H9 (cell line): ENCODE data around the gene LENG9. TPM values are rescaled to one million over a fixed set of nuclear protein-coding genes. Genes with fewer than 3 reads are reported as not detected.

Experiments used
- DNase-seq: peaks from one replicate; pipeline ENCODE4 v3.0.0-alpha.2; 2017
- H2AFZ ChIP-seq: one replicate; pipeline ENCODE4 v1.6.1; 2013; ENCODE audit warnings: mild to moderate bottlenecking, low read length, control low read depth, moderate library complexity
- H2AK5ac ChIP-seq: 2 replicates; pipeline ENCODE4 v1.6.1; 2013; ENCODE audit warnings: low read length, control low read depth, mixed read lengths; ENCODE audit not compliant: insufficient read length
- H2BK120ac ChIP-seq: one replicate; pipeline ENCODE4 v1.6.1; 2013; ENCODE audit warnings: low read depth, mild to moderate bottlenecking, low read length, control low read depth, inconsistent platforms; ENCODE audit not compliant: poor library complexity, severe bottlenecking
- H2BK12ac ChIP-seq: 2 replicates; pipeline ENCODE4 v1.6.1; 2013; ENCODE audit warnings: low read length, control low read depth, mixed read lengths, low read depth; ENCODE audit not compliant: insufficient read length
- H2BK15ac ChIP-seq: 2 replicates; pipeline ENCODE4 v1.6.1; 2013; ENCODE audit warnings: low read depth, low read length, control low read depth
- H2BK20ac ChIP-seq: one replicate; pipeline ENCODE4 v1.6.1; 2013; ENCODE audit warnings: low read depth, mild to moderate bottlenecking, low read length, control low read depth, inconsistent platforms; ENCODE audit not compliant: poor library complexity, severe bottlenecking
- H2BK5ac ChIP-seq: 2 replicates; pipeline ENCODE4 v1.6.1; 2013; ENCODE audit warnings: low read length, control low read depth, mixed read lengths; ENCODE audit not compliant: insufficient read length
- H3K14ac ChIP-seq: 2 replicates; pipeline ENCODE4 v1.6.1; 2013; ENCODE audit warnings: low read length, control low read depth; ENCODE audit not compliant: insufficient read depth
- H3K18ac ChIP-seq: 2 replicates; pipeline ENCODE4 v1.6.1; 2013; ENCODE audit warnings: low read depth, mild to moderate bottlenecking, mixed read lengths, low read length, control low read depth; ENCODE audit not compliant: insufficient read length
- H3K23ac ChIP-seq: 2 replicates; pipeline ENCODE4 v1.6.1; 2013; ENCODE audit warnings: low read length, control low read depth, mixed read lengths, low read depth; ENCODE audit not compliant: insufficient read length
- H3K23me2 ChIP-seq: 2 replicates; pipeline ENCODE4 v1.6.1; 2013; ENCODE audit warnings: low read depth, mild to moderate bottlenecking, mixed read lengths, low read length, control low read depth; ENCODE audit not compliant: insufficient read length, poor library complexity, severe bottlenecking
- H3K27ac ChIP-seq: 2 replicates; pipeline ENCODE4 v1.5.1; 2013; ENCODE audit warnings: low read length, control low read depth, mixed read lengths, low read depth; ENCODE audit not compliant: insufficient read length
- H3K27me3 ChIP-seq: 2 replicates; pipeline ENCODE4 v1.6.1; 2013; ENCODE audit warnings: low read length, control low read depth, inconsistent platforms; ENCODE audit not compliant: insufficient read depth
- H3K4ac ChIP-seq: 2 replicates; pipeline ENCODE4 v1.6.1; 2013; ENCODE audit warnings: low read depth, mild to moderate bottlenecking, control low read depth, inconsistent platforms, low read length, moderate library complexity
- H3K4me1 ChIP-seq: 2 replicates; pipeline ENCODE4 v1.6.1; 2013; ENCODE audit warnings: low read length, control low read depth, inconsistent platforms; ENCODE audit not compliant: insufficient read depth
- H3K4me2 ChIP-seq: 2 replicates; pipeline ENCODE4 v1.6.1; 2013; ENCODE audit warnings: low read length, control low read depth, mixed read lengths; ENCODE audit not compliant: insufficient read length, insufficient read depth
- H3K56ac ChIP-seq: 2 replicates; pipeline ENCODE4 v1.6.1; 2013; ENCODE audit warnings: low read depth, mild to moderate bottlenecking, mixed read lengths, low read length, control low read depth; ENCODE audit not compliant: insufficient read length
- H3K79me1 ChIP-seq: 2 replicates; pipeline ENCODE4 v1.6.1; 2013; ENCODE audit warnings: low read depth, mild to moderate bottlenecking, moderate library complexity, low read length, control low read depth, inconsistent platforms; ENCODE audit not compliant: insufficient read depth, poor library complexity, severe bottlenecking
- H3K79me2 ChIP-seq: 2 replicates; pipeline ENCODE4 v1.6.1; 2013; ENCODE audit warnings: low read length, control low read depth, inconsistent platforms; ENCODE audit not compliant: insufficient read depth
- H3K9ac ChIP-seq: 2 replicates; pipeline ENCODE4 v1.6.1; 2013; ENCODE audit warnings: low read length, control low read depth, mixed read lengths; ENCODE audit not compliant: insufficient read length; ENCODE audit errors: extremely low read depth
- H3K9me3 ChIP-seq: one replicate; pipeline ENCODE4 v1.6.1; 2013; ENCODE audit warnings: low read depth, low read length, inconsistent platforms; ENCODE audit not compliant: control insufficient read depth
- H3T11ph ChIP-seq: one replicate; pipeline ENCODE4 v1.6.1; 2013; ENCODE audit warnings: mild to moderate bottlenecking, low read length, control low read depth, inconsistent platforms
- H4K20me1 ChIP-seq: one replicate; pipeline ENCODE4 v1.6.1; 2013; ENCODE audit not compliant: control insufficient read depth, insufficient read length, insufficient read depth
- H4K5ac ChIP-seq: 2 replicates; pipeline ENCODE4 v1.6.1; 2013; ENCODE audit warnings: low read depth, mild to moderate bottlenecking, mixed read lengths, low read length, control low read depth; ENCODE audit not compliant: insufficient read length
- H4K8ac ChIP-seq: replicated peaks from 2 replicates; pipeline ENCODE4 v1.6.1; 2013; ENCODE audit warnings: low read length, control low read depth, mixed read lengths, low read depth; ENCODE audit not compliant: insufficient read length
- H4K91ac ChIP-seq: 2 replicates; pipeline ENCODE4 v1.6.1; 2013; ENCODE audit warnings: low read depth, mild to moderate bottlenecking, moderate library complexity, mixed read lengths, low read length, control low read depth; ENCODE audit not compliant: insufficient read length
- H3K27ac Mint-ChIP-seq, 3 experiments: 2 replicates in 2 of 3; 3 replicates in 1 of 3; pipeline ENCODE4 v1.8.0; 2020 to 2021; ENCODE audit warnings: mixed read lengths in 3 of 3, mild to moderate bottlenecking in 1 of 3, moderate library complexity in 1 of 3
- H3K27me3 Mint-ChIP-seq: 2 replicates; pipeline ENCODE4 v1.8.0; 2021; ENCODE audit warnings: low read depth, mild to moderate bottlenecking, moderate library complexity, mixed read lengths
- H3K36me3 Mint-ChIP-seq, 3 experiments: 2 replicates in 2 of 3; 3 replicates in 1 of 3; pipeline ENCODE4 v1.8.0; 2020 to 2021; ENCODE audit warnings: low read depth in 3 of 3, mixed read lengths in 3 of 3; ENCODE audit not compliant: insufficient read depth in 1 of 3
- H3K4me1 Mint-ChIP-seq, 2 experiments: 2 replicates each; pipeline ENCODE4 v1.8.0; 2020; ENCODE audit warnings: mixed read lengths in 2 of 2
- H3K4me3 Mint-ChIP-seq, 2 experiments: 2 replicates in 1 of 2; 3 replicates in 1 of 2; pipeline ENCODE4 v1.8.0; 2020 to 2021; ENCODE audit warnings: mild to moderate bottlenecking in 2 of 2, mixed read lengths in 2 of 2, moderate library complexity in 1 of 2
- H3K9me3 Mint-ChIP-seq, 2 experiments: 2 replicates in 1 of 2; 3 replicates in 1 of 2; pipeline ENCODE4 v1.8.0; 2020; ENCODE audit warnings: mild to moderate bottlenecking in 2 of 2, mixed read lengths in 2 of 2, moderate library complexity in 1 of 2
- WGBS: extraction: QIAGEN DNeasy Blood & Tissue Kit; methylation state at CpG from one replicate; pipeline ENCODE4 v1.1.7; 2013; ENCODE audit warnings: missing lambda C conversion rate, low lambda C conversion rate, mixed read lengths; ENCODE audit not compliant: insufficient read length; ENCODE audit errors: extremely low coverage; 5-methylcytosine and 5-hydroxymethylcytosine counted together
- total RNA-seq: library from RNA; stranded (reverse); gene quantifications from 2 replicates; pipeline ENCODE4 v1.2.1, GENCODE V29; 2021
- TF ChIP-seq, protein P1 (sequence below): fragments of 200-600 bp; sonication (generic); conservative IDR thresholded peaks from 3 replicates; pipeline ENCODE4 v1.8.0; 2021; ENCODE audit warnings: antibody characterized with exemption, mild to moderate bottlenecking

Gene LENG9
- total RNA-seq, 1 experiment from 2014 or later = 3.8 TPM

DNA sequence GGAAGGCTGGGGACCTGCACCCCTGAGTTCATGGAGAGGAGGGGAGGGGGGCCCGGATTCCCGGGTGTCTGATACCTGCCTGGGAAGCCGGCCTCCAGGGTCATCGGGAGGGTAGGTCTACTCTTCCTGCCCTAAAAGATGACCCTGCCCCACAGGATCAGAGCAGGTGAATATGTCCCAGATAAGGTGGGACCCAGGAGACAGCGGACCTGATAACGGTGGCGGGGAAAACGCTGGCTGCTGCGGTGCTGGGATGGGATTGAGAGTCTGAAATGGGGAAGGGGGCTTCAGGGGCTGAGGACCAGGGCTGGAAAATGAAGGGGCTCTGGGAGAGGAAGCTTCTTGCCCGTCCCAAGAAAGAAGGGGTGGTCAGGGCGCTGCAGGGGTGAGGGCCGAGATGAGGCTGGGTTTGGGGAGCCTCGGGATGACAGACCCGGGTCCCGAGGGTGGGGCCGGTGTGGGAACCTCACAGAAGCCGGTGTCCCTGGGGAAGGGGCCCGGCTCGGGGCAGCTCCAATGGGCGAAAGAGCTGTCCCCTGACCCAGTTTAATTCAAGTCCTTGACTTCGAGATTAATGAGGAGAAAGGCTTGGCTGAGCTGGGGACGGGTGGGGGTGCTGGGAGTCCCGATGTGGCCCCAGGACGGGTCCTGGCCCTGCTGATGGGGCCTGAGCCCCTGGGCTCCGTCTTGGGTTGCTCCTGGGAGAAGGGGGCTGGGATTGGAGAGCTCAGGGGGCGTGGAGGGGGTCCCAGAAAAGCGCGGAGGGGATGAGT is 47.5 kb downstream of the LENG9 start:
- no peak overlapping the region for H2AFZ ChIP-seq

More for the DNA sequence above, 47.5 kb downstream of the LENG9 start:
- Histone ChIP-seq H3K79me2 (no peaks in the 10 kb centered on the region), H3K4me1 (peaks cover 5% of the 10 kb centered on the region; the same call in 1 of the 2 replicates), H3K23ac (no peak overlapping the region), H3K79me1 (no peaks in the 10 kb centered on the region), H3T11ph (no peak overlapping the region), H4K8ac (no peak overlapping the region), H3K27me3 (peaks cover 12% of the 10 kb centered on the region; the same call in 1 of the 2 replicates), H4K5ac (no peak overlapping the region), H3K9me3 (no peaks in the 10 kb centered on the region), H4K91ac (no peak overlapping the region), H3K18ac (no peak overlapping the region), H2AK5ac (no peak overlapping the region), H3K4ac (no peak overlapping the region), H2BK12ac (no peak overlapping the region), H3K4me2 (peak overlapping the region; percentile 67), H2BK120ac (no peak overlapping the region), H3K23me2 (peaks cover 15% of the 10 kb centered on the region), H3K27ac (no peak overlapping the region), H2BK15ac (no peak overlapping the region), H2BK5ac (no peak overlapping the region), H3K14ac (no peak overlapping the region), H3K9ac (no peak overlapping the region), H4K20me1 (no peaks in the 10 kb centered on the region), H2BK20ac (no peak overlapping the region), H3K56ac (no peak overlapping the region)
- WGBS = no CpG with 5 or more reads among the region's 28 CpGs
- Mint-ChIP-seq H3K27ac (peak overlapping the region in 1 of 3 experiments; percentile 66; a peak in 2 of 7 replicates), H3K27me3 (peaks cover 54% of the 10 kb centered on the region), H3K9me3 (peaks cover 15 to 24% of the 10 kb centered on the region in 2 experiments), H3K4me3 (peak overlapping the region; percentile 78 to 91), H3K4me1 (peaks cover 27 to 31% of the 10 kb centered on the region in 2 experiments), H3K36me3 (peaks cover 12 to 25% (median 14%) of the 10 kb centered on the region in 3 experiments)
- TF ChIP-seq, protein P1, sequence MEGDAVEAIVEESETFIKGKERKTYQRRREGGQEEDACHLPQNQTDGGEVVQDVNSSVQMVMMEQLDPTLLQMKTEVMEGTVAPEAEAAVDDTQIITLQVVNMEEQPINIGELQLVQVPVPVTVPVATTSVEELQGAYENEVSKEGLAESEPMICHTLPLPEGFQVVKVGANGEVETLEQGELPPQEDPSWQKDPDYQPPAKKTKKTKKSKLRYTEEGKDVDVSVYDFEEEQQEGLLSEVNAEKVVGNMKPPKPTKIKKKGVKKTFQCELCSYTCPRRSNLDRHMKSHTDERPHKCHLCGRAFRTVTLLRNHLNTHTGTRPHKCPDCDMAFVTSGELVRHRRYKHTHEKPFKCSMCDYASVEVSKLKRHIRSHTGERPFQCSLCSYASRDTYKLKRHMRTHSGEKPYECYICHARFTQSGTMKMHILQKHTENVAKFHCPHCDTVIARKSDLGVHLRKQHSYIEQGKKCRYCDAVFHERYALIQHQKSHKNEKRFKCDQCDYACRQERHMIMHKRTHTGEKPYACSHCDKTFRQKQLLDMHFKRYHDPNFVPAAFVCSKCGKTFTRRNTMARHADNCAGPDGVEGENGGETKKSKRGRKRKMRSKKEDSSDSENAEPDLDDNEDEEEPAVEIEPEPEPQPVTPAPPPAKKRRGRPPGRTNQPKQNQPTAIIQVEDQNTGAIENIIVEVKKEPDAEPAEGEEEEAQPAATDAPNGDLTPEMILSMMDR = no peak
- DNase-seq = no peak
